Endometrium (tissue), 2 donors: Measurements from ENCODE around the gene PLSCR4.

Experiments
- FAIRE-seq: peaks from 2 replicates; lab custom pipeline; 2012; peaks lifted over from hg19 to GRCh38; lab: Jason Lieb, UNC
- donor health status: control.
- donor health status: control.

The PLSCR4 gene

DNA sequence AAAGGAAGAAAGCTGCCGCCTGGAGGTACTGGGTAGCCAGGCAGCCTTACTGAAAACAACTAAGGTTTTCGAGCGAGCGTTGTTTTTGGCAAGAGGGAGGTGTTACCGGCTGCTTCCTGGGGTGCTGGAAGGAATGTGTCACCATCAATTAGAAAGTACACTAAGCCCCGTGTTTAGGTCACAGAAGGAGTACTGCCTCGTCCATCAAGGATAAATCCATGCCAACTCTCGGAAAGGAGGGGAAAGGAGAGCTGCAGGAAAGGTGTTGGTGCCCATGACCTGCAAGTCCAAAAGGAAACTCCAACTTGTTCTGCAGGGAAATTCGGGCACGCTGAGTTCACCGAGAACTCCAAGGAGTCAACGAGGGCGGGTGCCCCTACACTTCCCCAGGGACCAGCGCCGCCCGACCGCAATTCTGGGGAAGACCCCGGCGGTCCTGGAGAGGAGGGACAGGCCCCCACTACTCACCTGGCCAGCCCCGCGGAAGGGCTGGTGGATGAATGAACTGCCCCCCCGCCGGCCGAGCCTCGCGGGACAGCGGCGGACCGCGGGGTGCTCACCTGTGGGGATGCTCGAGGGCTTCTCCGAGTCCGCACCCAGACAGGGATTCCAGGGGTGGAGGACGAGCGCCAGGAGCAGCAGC, 90.5 kb downstream of the PLSCR4 start:
- FAIRE-seq: no peak

DNA sequence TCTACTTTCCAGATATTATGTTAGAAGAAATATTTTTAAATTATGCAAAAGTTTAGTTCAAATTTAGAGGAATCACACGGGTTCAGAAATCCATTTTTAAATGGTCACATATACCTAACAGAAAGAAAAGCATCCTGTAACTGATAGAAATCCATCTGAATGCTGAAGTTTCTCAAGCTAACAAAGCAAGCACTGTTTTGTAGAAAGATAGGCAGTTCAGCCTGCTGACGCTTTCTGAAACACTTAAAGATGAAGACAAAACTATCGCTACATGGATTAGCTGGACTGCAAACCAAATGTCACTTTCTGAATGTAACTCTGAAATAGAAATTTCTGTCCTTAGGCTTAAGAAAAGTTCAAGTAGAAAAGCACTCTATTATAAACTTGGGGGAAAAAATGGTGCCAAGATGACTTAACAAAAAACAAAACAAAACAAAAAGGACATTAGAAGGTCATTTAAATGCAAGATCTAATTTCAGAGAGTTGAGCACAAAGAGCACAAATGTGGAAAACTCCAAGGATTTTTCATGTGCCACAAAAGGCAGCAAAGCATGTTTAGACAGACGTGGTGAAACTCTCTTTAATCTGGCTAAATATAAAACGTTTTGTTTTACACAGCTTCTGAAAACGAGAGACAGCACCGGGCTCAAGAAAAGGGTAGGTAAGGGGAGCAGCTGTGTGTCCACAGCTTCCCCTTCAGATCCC, 91.1 kb downstream of the PLSCR4 start:
- FAIRE-seq: peak; percentile 35

DNA sequence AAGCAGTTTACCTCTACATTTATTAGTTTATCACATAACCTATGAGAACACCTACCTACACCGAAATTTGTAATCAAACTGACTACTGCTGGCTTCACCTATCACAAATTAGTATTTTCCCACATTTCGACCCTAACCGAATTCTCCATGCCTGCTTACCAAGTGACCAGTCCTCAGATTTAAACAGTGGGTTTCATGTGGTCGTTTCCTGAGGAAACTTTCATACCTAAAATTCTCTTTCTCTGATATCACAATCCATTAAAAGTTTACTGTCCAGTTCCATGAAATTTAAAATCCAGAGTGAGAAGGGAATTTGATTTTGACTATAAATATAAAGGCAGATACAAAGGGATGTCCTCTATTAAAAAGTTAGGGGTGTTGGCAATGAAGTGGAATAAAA, 91.9 kb downstream of the PLSCR4 start:
- FAIRE-seq: no peak

DNA sequence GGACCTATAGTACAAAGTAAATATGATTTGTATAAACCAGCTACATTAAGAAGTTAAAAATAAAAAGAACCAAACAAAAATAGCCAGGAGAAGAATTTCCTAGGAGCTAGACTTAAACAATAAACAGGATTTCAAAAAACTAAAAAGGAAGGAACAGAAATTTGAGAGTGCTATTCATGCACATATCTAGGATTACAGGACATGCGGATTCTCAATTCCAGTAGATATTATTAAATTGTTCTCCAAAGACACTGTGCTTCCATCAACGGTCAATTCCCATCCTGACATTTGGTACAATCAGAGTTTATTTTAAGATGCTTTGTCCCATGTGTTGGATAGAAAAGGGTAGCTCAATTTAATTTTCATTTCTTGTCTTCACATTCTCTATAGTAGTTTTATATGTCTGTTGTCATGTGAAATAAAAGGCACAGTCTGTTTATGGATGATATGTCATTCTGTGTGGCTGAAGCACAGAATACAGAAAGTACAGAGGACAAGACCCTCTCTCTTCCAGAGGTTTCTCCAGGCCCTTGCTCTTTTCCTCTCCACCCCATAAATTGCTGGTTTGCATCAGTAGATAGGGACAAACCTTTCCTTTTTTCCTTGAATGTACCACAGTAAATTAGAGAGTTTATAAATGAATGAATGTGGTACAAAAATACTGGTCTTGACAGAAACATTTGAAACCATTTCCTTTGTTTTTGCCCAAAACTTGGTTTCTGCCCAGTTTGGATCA, 93.4 kb downstream of the PLSCR4 start:
- no peak for FAIRE-seq

DNA sequence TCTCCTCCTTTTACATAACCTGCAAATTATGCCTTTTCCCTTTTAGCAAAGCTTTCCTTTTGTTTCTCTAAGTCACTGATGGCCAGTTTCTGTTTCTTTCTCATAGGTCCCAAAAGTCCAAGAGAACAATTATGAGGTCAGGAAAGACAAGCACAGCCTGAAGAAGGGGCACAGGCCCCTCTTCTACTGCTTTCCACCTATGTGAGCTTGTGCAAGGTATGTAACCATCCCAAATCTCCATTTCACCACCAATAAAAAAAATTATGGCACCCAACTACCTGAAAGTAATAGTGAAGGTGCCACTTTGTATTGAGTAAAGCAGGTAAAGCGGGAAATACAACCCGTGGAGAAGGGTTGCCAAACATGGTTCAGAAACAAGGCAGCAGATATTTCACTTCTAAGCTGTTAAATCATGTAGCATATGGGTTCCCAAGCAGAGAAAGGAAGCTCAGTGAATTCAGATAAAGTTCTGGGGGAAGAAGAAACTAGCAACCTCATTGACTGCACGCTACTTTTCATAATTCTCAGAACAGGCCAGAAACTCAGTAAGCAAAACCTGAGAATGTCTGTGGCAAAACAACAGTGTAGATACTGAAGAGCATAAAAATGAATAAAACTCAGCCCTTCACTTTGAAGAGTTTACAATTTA, 94.1 kb downstream of the PLSCR4 start:
- FAIRE-seq: no peak

DNA sequence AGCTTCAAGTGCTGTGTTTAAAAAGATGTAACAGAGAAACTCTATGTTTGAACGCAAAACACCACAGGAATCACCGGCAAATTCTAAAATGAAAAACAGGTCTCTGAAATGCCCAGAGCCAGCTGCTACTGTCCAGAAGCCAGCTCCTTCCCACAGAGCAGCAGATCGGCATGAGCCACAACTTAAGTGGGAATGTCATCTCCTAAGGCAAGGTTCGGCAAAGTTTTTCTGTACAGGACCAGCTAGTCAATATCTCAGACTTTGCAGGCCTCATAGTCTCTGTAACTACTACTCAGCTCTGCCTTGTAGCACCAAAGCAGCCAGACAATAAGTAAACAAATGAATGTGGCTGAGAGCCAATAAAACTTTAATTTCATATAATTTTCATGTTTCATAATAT, 94.8 kb downstream of the PLSCR4 start:
- FAIRE-seq: no peak

DNA sequence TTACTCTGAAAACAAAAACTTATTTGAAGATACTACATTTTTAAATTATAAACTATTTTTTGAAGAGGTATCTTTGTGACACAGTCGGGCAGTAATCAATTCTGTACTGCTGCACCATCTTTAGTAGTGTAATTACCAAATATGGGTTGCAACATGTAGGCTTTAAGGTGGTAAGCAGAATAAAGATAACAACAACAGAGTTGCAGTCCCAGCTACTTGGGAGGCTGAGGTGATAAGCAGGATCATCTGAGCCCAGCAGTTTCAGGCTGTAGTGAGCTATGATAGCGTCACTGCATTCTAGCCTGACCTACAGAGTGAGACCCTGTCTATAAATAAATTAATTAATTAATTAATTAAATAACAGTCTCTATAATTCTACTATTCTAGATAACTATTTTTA, 95.9 kb downstream of the PLSCR4 start:
- FAIRE-seq: no peak

DNA sequence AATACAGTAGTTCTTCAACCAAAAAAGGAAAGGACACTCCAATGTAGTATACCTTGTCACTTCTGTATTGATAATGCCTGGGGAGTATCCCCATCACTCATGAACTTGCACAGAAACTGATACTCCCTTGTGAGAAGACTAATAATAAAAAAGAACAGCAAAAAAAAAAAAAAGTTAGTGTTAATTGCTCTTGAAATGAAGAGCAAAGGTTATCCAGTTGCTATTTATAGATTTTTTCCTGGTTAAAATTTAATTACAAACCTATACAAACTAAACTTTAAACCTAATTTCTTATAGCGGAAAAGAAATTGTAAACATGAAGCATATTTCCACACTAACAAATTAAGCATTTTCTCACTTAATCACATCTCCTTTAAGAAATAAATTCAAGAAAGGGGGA, 96.6 kb downstream of the PLSCR4 start:
- no peak for FAIRE-seq

DNA sequence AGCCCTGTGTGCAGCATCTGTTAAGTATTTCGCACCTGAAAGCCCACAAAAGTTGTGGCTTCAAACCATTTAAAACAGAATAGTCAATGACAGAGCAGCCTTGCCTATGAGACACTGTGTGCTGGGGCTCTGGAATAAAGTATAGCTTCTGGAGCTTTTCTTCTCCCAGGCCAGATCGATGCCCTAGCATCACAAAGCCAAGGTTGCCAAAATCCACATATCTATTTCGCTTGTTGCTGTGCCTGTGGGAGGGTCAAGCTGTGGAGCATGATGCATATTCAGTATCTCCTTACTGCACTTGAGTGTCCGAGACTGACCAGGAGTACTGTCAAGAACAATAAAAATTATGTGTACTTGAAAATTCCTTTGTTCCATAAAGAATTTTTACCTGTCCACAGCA, 97.5 kb downstream of the PLSCR4 start:
- no peak for FAIRE-seq

DNA sequence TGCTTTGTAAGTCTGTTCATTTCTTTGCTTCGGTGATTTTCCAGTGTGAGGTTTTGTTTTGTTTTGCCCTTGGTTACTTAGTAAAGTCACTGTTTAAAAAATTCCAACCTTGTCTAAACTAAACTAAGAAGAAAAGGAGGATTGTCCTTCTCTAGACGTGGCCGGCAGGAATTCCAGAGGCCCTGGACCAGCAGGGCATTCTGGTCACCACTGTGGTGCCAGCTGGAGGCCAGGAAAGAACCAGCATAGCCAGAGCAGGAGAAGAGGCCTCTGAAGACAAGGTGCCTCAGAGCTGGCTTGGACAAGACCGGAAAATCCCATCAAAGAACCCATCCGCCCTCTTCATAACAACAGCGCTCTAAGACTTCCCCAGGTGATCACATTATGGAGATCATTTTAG, 98.1 kb downstream of the PLSCR4 start:
- no peak for FAIRE-seq

DNA sequence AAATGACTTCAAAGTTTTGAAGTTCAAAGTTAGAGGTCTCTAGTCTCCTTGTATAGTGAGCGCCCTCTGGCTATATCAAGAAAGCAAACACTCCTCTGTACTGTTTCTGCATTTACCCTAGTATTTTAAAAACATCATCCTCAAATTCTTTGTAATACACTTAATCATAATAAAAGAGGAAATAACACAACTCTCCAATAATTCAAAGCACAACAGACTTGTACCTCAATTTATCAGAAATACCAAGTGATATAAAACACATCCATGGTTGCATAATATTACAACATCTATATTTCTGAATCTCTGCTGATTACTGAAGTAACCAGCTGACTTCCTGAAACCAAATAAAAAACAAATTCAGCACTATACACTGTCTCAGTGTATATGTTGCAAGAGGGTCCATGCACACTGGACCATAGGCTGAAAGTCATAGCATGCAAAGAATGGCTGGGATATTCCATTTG, 102.4 kb downstream of the PLSCR4 start:
- FAIRE-seq: peak; percentile 54

DNA sequence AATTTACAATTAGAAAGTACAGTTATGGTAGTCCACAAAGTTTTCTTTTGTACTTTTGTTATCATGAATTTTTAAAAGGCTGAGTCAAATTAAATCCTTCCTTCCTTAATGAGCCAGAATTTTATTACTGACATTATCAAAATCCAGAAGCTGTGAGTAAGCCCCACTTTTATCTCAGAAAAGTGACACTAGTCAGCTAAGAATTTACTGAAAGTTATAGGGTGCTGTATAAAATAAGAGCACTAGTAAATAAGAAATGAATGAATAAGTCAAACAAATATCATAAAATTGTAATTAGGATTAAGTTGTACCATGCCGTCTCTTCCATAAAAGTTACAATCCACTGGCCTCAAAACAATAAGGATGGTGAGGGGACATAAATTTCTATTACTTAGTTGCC, 105.3 kb downstream of the PLSCR4 start:
- FAIRE-seq: peak; percentile 86

DNA sequence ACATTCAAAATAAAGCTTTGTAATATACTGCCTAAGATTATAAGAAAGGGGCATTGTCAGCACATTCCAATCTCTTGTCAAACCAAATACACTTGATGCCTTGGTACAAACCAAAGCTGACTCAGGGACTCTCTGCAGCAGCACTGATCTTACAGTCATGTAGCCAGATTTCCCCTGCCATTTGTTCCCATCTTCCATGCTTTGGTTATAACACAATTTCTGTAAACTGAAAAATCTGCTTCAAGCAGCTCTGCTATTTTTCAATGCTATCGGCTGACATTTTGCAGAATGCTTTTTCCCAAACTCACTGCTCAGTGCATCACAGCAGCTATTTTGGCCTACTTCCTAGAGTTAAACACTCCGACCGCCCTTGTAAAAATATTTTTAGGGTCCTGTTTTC, 108.1 kb downstream of the PLSCR4 start:
- FAIRE-seq: peak; percentile 94
